CD4-positive, alpha-beta T cell (primary cell): ENCODE data around the gene GAL3ST3. TPM values are rescaled to one million over a fixed set of nuclear protein-coding genes. Genes with fewer than 3 reads are reported as not detected.
A peak's percentile ranks its signal among the peaks of the same experiment; 100 is the strongest.

Source experiments
- ATAC-seq: fragments of 200-7000 bp; cut with Tn5 transposase; one replicate; pipeline ENCODE4 v1.10.0; 2022; ENCODE audit warnings: mild to moderate bottlenecking; ENCODE audit not compliant: poor library complexity
- CTCF ChIA-PET: fragments of 350-600 bp; sonication (Branson Sonifier 250); formaldehyde crosslinking; loops from one replicate; lab custom pipeline; 2021; ENCODE audit warnings: antibody characterized with exemption, inconsistent platforms; lab: Charles Lee
- POLR2A ChIA-PET: fragments of 350-600 bp; sonication (Branson Sonifier 250); formaldehyde crosslinking; loops from one replicate; lab custom pipeline; 2021; ENCODE audit warnings: antibody characterized with exemption, inconsistent platforms; lab: Charles Lee
- DNase-seq, 14 experiments: peaks; one replicate each; pipeline ENCODE4 v3.0.0-alpha.2; 2013 to 2020; ENCODE audit warnings: mixed read lengths in 2 of 14
- H3K27ac ChIP-seq, 2 donors: one replicate each; pipeline versions ENCODE4 v1.5.1 to v1.7.0; 2013; ENCODE audit warnings: low read length in 2 of 2, low read depth in 1 of 2, mild to moderate bottlenecking in 1 of 2
- H3K27me3 ChIP-seq, 2 experiments: 1 replicate in 1 of 2; 2 replicates in 1 of 2; pipeline versions ENCODE4 v1.6.1 to v1.7.0; 2013; ENCODE audit warnings: low read length in 2 of 2, control low read depth in 1 of 2, mild to moderate bottlenecking in 1 of 2, moderate library complexity in 1 of 2; ENCODE audit not compliant: insufficient read depth in 2 of 2, control insufficient read depth in 1 of 2
- H3K36me3 ChIP-seq: one replicate; pipeline ENCODE4 v1.6.1; 2013; ENCODE audit warnings: low read length, control low read depth; ENCODE audit not compliant: insufficient read depth
- H3K4me1 ChIP-seq: one replicate; pipeline ENCODE4 v1.6.1; 2013; ENCODE audit warnings: low read length, control low read depth; ENCODE audit not compliant: insufficient read depth
- H3K4me3 ChIP-seq: one replicate; pipeline ENCODE4 v1.5.1; 2013; ENCODE audit warnings: mild to moderate bottlenecking, low read length, moderate library complexity
- H3K9me3 ChIP-seq, 2 experiments: 1 replicate in 1 of 2; 2 replicates in 1 of 2; pipeline versions ENCODE4 v1.6.1 to v1.7.0; 2013; ENCODE audit warnings: low read length in 2 of 2, mild to moderate bottlenecking in 2 of 2, control low read depth in 1 of 2, moderate library complexity in 1 of 2; ENCODE audit not compliant: control insufficient read depth in 1 of 2, insufficient read depth in 1 of 2
- H3K27ac Mint-ChIP-seq: one replicate; pipeline ENCODE4 v1.8.0; 2020; ENCODE audit warnings: mixed read lengths
- H3K27me3 Mint-ChIP-seq: one replicate; pipeline ENCODE4 v1.8.0; 2021; ENCODE audit warnings: mixed read lengths
- H3K36me3 Mint-ChIP-seq: one replicate; pipeline ENCODE4 v1.8.0; 2021; ENCODE audit warnings: low read depth, mixed read lengths
- H3K4me1 Mint-ChIP-seq: one replicate; pipeline ENCODE4 v1.8.0; 2021; ENCODE audit warnings: low read depth, mixed read lengths
- H3K4me3 Mint-ChIP-seq: one replicate; pipeline ENCODE4 v1.8.0; 2020; ENCODE audit warnings: mild to moderate bottlenecking, mixed read lengths
- H3K9me3 Mint-ChIP-seq: one replicate; pipeline ENCODE4 v1.8.0; 2020; ENCODE audit warnings: mixed read lengths
- CTCF ChIP-seq: fragments of 200-600 bp; IDR thresholded peaks from one replicate; pipeline ENCODE4 v1.8.0; 2022; ENCODE audit warnings: antibody characterized with exemption, mild to moderate bottlenecking
- intact Hi-C, 2 experiments: fragments of 100-400 bp; cut with DNase I in 1 of 2; cut with micrococcal nuclease in 1 of 2; formaldehyde crosslinking; loops; one replicate each; pipeline versions ENCODE4 v1.15.1 to v1.9.0; 2023 to 2025; cut with DNase I, micrococcal nuclease
- total RNA-seq, 174 experiments: library from RNA in 2 of 174; stranded (reverse) in 2 of 174; gene quantifications; one replicate each; pipeline ENCODE4 v1.2.3 and lab custom pipeline; 2021 to 2026

Gene GAL3ST3
- total RNA-seq, 2 experiments from 2014 or later: not detected

- no peak overlapping the region for H3K27ac Mint-ChIP-seq
Observed at GRCh38 chr11:66047541-66048365, 1.2 kb downstream of the GAL3ST3 start.

GRCh38 chr11:66046901-66047300 is 2.1 kb downstream of the GAL3ST3 start:
- TF ChIP-seq CTCF: no peak

More at GRCh38 chr11:66047541-66048365, 1.2 kb downstream of the GAL3ST3 start:
- Histone ChIP-seq H3K9me3 (no peaks in the 10 kb centered on the region), H3K27ac (no peak overlapping the region), H3K36me3 (no peaks in the 10 kb centered on the region), H3K4me3 (no peak overlapping the region), H3K27me3 (no peaks in the 10 kb centered on the region), H3K4me1 (peaks cover 40% of the 10 kb centered on the region)
- peaks cover 36% of the 10 kb centered on the region for H3K4me1 Mint-ChIP-seq
- TF ChIP-seq CTCF: no peak
- H3K9me3 Mint-ChIP-seq: no peaks in the 10 kb centered on the region
- DNase-seq (no peak), ATAC-seq (no peak)
- H3K27me3 Mint-ChIP-seq: peaks cover 5% of the 10 kb centered on the region
- ChIA-PET CTCF (interaction anchor here (1.2 kb wide), 1 partner anchor 25 kb away, joined by 6 read pairs; no protein-coding TSS in a partner anchor), POLR2A (no interaction called here)
- intact Hi-C loops: loop anchor here in 1 of 2 experiments (10.0 kb wide), 1 partner anchor 333 kb away; the partner anchor contains the start of gene KAT5
- no peak overlapping the region for H3K4me3 Mint-ChIP-seq
- peaks cover 16% of the 10 kb centered on the region for H3K36me3 Mint-ChIP-seq

GRCh38 chr11:66045177-66045639 is 3.8 kb downstream of the GAL3ST3 start:
- Mint-ChIP-seq H3K9me3 (no peaks in the 10 kb centered on the region), H3K4me1 (peaks cover 17% of the 10 kb centered on the region), H3K27me3 (peaks cover 5% of the 10 kb centered on the region), H3K36me3 (no peaks in the 10 kb centered on the region), H3K27ac (no peak overlapping the region), H3K4me3 (no peak overlapping the region)
- Histone ChIP-seq H3K27ac (no peak overlapping the region), H3K27me3 (no peaks in the 10 kb centered on the region), H3K9me3 (no peaks in the 10 kb centered on the region), H3K36me3 (no peaks in the 10 kb centered on the region), H3K4me1 (peaks cover 26% of the 10 kb centered on the region), H3K4me3 (no peak overlapping the region)
- intact Hi-C loops: loop anchor here in 1 of 2 experiments (10.0 kb wide), 1 partner anchor 330 kb away; the partner anchor contains the start of gene KAT5
- ATAC-seq (peak; percentile 98), DNase-seq (peak; percentile 72 to 92 (median 82))
- CTCF ChIA-PET: interaction anchor here (0.7 to 3.0 kb wide), 13 partner anchors 8 to 334 kb away, joined by 3 to 14 read pairs (median 4); partner anchors contain the start of gene KAT5
- TF ChIP-seq CTCF: peak; percentile 91
- POLR2A ChIA-PET: interaction anchor here (0.7 to 1.2 kb wide), 5 partner anchors 36 to 333 kb away, joined by 3 to 8 read pairs (median 6); partner anchors contain the start of genes BANF1, CCDC85B, KAT5 and RIN1

More at GRCh38 chr11:66046901-66047300, 2.1 kb downstream of the GAL3ST3 start:
- ChIA-PET POLR2A (no interaction called here), CTCF (no interaction called here)
- Mint-ChIP-seq H3K27me3 (peaks cover 5% of the 10 kb centered on the region), H3K4me1 (peaks cover 27% of the 10 kb centered on the region), H3K4me3 (no peak overlapping the region), H3K27ac (no peak overlapping the region), H3K9me3 (no peaks in the 10 kb centered on the region), H3K36me3 (peaks cover 8% of the 10 kb centered on the region)
- intact Hi-C loops: loop anchor here in 1 of 2 experiments (10.0 kb wide), 1 partner anchor 332 kb away; the partner anchor contains the start of gene KAT5
- Histone ChIP-seq H3K4me1 (peaks cover 36% of the 10 kb centered on the region), H3K4me3 (no peak overlapping the region), H3K36me3 (no peaks in the 10 kb centered on the region), H3K9me3 (no peaks in the 10 kb centered on the region), H3K27ac (no peak overlapping the region), H3K27me3 (no peaks in the 10 kb centered on the region)
- ATAC-seq: no peak
- DNase-seq: no peak
